GM18858 (cell line): ENCODE results near the gene GOLGA7B.

Experiments
- ATAC-seq: cut with Tn5 transposase; IDR thresholded peaks from one replicate; pipeline ENCODE4 v1.9.1; 2021; ENCODE audit not compliant: unreplicated experiment

The GOLGA7B gene

GRCh38 chr10:97891497-97892167 lies 42.0 kb downstream of the GOLGA7B start:
- no peak for ATAC-seq

- no peak for ATAC-seq
Observed at GRCh38 chr10:97892506-97892905, 42.9 kb downstream of the GOLGA7B start.

- no peak for ATAC-seq
Observed at GRCh38 chr10:97892939-97893338, 43.3 kb downstream of the GOLGA7B start.

- ATAC-seq, result no peak
Observed at GRCh38 chr10:97894092-97894491, 44.4 kb downstream of the GOLGA7B start.

GRCh38 chr10:97895084-97895483 lies 45.4 kb downstream of the GOLGA7B start:
- no peak for ATAC-seq

- no peak for ATAC-seq
Observed at GRCh38 chr10:97895915-97896314, 46.3 kb downstream of the GOLGA7B start.

GRCh38 chr10:97896756-97897358 lies 47.2 kb downstream of the GOLGA7B start:
- no peak for ATAC-seq

- no peak for ATAC-seq
Observed at GRCh38 chr10:97898429-97898828, 48.8 kb downstream of the GOLGA7B start.

GRCh38 chr10:97901381-97901780 lies 51.7 kb downstream of the GOLGA7B start:
- no peak for ATAC-seq

- ATAC-seq, result no peak
Observed at GRCh38 chr10:97903128-97904017, 53.7 kb downstream of the GOLGA7B start.

- no peak for ATAC-seq
Observed at GRCh38 chr10:97904018-97904381, 54.4 kb downstream of the GOLGA7B start.

GRCh38 chr10:97904576-97904975 lies 54.9 kb downstream of the GOLGA7B start:
- no peak for ATAC-seq

- ATAC-seq, result no peak
Observed at GRCh38 chr10:97905276-97905675, 55.6 kb downstream of the GOLGA7B start.

- ATAC-seq, result no peak
Observed at GRCh38 chr10:97907211-97907610, 57.6 kb downstream of the GOLGA7B start.

- no peak for ATAC-seq
Observed at GRCh38 chr10:97907830-97908229, 58.2 kb downstream of the GOLGA7B start.

GRCh38 chr10:97910661-97911060 lies 61.0 kb downstream of the GOLGA7B start:
- no peak for ATAC-seq

GRCh38 chr10:97911217-97911616 lies 61.6 kb downstream of the GOLGA7B start:
- ATAC-seq, result no peak

- no peak for ATAC-seq
Observed at GRCh38 chr10:97913193-97913592, 63.5 kb downstream of the GOLGA7B start.

GRCh38 chr10:97913614-97914013 lies 64.0 kb downstream of the GOLGA7B start:
- no peak for ATAC-seq

GRCh38 chr10:97914171-97914836 lies 64.7 kb downstream of the GOLGA7B start:
- no peak for ATAC-seq

- ATAC-seq, result no peak
Observed at GRCh38 chr10:97914837-97915211, 65.2 kb downstream of the GOLGA7B start.
